ENCODE results near the gene NHLRC3.

- no peak for TF ChIP-seq CTCF (IDR thresholded peaks at IDR 0.05)
- TF ChIP-seq POLR2A (IDR thresholded peaks at IDR 0.05), result no peak
Observed at GRCh38 chr13:39091586-39091985, 53.3 kb downstream of the NHLRC3 start.

All from right lobe of liver (tissue), 4 donors.